HG03469 (cell line): ENCODE measurements around the gene ATP9A.
"Not testable (repeated sequence)": the region's sequence is repeated elsewhere in the genome, so short reads cannot be mapped to it uniquely, and the experiment has no call there.

Source experiments
- ATAC-seq: cut with Tn5 transposase; IDR thresholded peaks from one replicate; pipeline ENCODE4 v1.9.1; 2021; ENCODE audit warnings: mild to moderate bottlenecking, moderate library complexity, moderate number of reproducible peaks; ENCODE audit not compliant: unreplicated experiment

The ATP9A gene

GRCh38 chr20:51697096-51697826 is 70.9 kb downstream of the ATP9A start:
- ATAC-seq, result no peak

GRCh38 chr20:51696304-51697071 is 71.7 kb downstream of the ATP9A start:
- no peak for ATAC-seq

GRCh38 chr20:51695574-51696303 is 72.5 kb downstream of the ATP9A start:
- ATAC-seq, result no peak

- no peak for ATAC-seq
Observed at GRCh38 chr20:51692806-51693400, 75.3 kb downstream of the ATP9A start.

GRCh38 chr20:51691703-51692102 is 76.5 kb downstream of the ATP9A start:
- no peak for ATAC-seq

GRCh38 chr20:51688600-51689244 is 79.5 kb downstream of the ATP9A start:
- ATAC-seq, result no peak

GRCh38 chr20:51687630-51688029 is 80.6 kb downstream of the ATP9A start:
- no peak for ATAC-seq

- no peak for ATAC-seq
Observed at GRCh38 chr20:51687108-51687507, 81.1 kb downstream of the ATP9A start.

GRCh38 chr20:51685494-51685893 is 82.7 kb downstream of the ATP9A start:
- ATAC-seq, result not testable (repeated sequence)

- no peak for ATAC-seq
Observed at GRCh38 chr20:51680067-51680749, 88.0 kb downstream of the ATP9A start.

GRCh38 chr20:51679254-51679921 is 88.8 kb downstream of the ATP9A start:
- ATAC-seq, result no peak

GRCh38 chr20:51678026-51678697 is 90.0 kb downstream of the ATP9A start:
- ATAC-seq, result no peak

GRCh38 chr20:51668947-51669346 is 99.2 kb downstream of the ATP9A start:
- ATAC-seq, result no peak

- ATAC-seq, result no peak
Observed at GRCh38 chr20:51668515-51668914, 99.7 kb downstream of the ATP9A start.

- ATAC-seq, result no peak
Observed at GRCh38 chr20:51667491-51667890, 100.7 kb downstream of the ATP9A start.

- ATAC-seq, result no peak
Observed at GRCh38 chr20:51667002-51667408, 101.2 kb downstream of the ATP9A start.

GRCh38 chr20:51666126-51666525 is 102.1 kb downstream of the ATP9A start:
- ATAC-seq, result no peak

- no peak for ATAC-seq
Observed at GRCh38 chr20:51665543-51666118, 102.6 kb downstream of the ATP9A start.
